C4-2B (cell line): ENCODE data around the gene PLA1A.
"Not testable (repeated sequence)": the region's sequence is repeated elsewhere in the genome, so short reads cannot be mapped to it uniquely, and the experiment has no call there.

Source experiments
- H3K27ac ChIP-seq: fragments of 450-650 bp; 2 replicates; pipeline ENCODE4 v1.5.1; 2017
- CTCF ChIP-seq: fragments of 450-650 bp; conservative IDR thresholded peaks from 2 replicates; pipeline ENCODE4 v1.5.1; 2017; ENCODE audit warnings: mild to moderate bottlenecking
- ZFX ChIP-seq: fragments of 450-650 bp; IDR thresholded peaks from 2 replicates; pipeline ENCODE4 v1.6.1; 2017

Gene PLA1A

GRCh38 chr3:119592861-119593260, 4.8 kb upstream of the PLA1A start:
- no peak overlapping the region for H3K27ac ChIP-seq
- TF ChIP-seq CTCF: no peak
- TF ChIP-seq ZFX: no peak

- no peak overlapping the region for H3K27ac ChIP-seq
- TF ChIP-seq ZFX (no peak), CTCF (no peak)
Measured at GRCh38 chr3:119594066-119594465, 3.6 kb upstream of the PLA1A start.

- not testable (repeated sequence) for H3K27ac ChIP-seq
Measured at GRCh38 chr3:119594929-119595328, 2.8 kb upstream of the PLA1A start.

GRCh38 chr3:119595639-119596334, 1.9 kb upstream of the PLA1A start:
- H3K27ac ChIP-seq: no peak overlapping the region
- TF ChIP-seq ZFX (no peak), CTCF (no peak)

- H3K27ac ChIP-seq: no peak overlapping the region
- TF ChIP-seq CTCF (no peak), ZFX (no peak)
Measured at GRCh38 chr3:119596398-119596797, 1.3 kb upstream of the PLA1A start.

- H3K27ac ChIP-seq: no peak overlapping the region
- TF ChIP-seq CTCF (no peak), ZFX (no peak)
Measured at GRCh38 chr3:119598410-119599098, 869 bp downstream of the PLA1A start.

GRCh38 chr3:119599558-119600174, 2.0 kb downstream of the PLA1A start:
- H3K27ac ChIP-seq: no peak overlapping the region
- no peak for TF ChIP-seq CTCF
- no peak for TF ChIP-seq ZFX
